Measurements from ENCODE around the gene BICC1.

The BICC1 gene

GRCh38 chr10:58515291-58515941 is 2.7 kb downstream of the BICC1 start:
- DNase-seq: no peak

GRCh38 chr10:58516119-58516518 is 3.4 kb downstream of the BICC1 start:
- DNase-seq: no peak

- no peak for DNase-seq
Measured at GRCh38 chr10:58516671-58517070, 4.0 kb downstream of the BICC1 start.

- DNase-seq: no peak
Measured at GRCh38 chr10:58517081-58517480, 4.4 kb downstream of the BICC1 start.

- DNase-seq: no peak
Measured at GRCh38 chr10:58517491-58518355, 5.1 kb downstream of the BICC1 start.

- no peak for DNase-seq
Measured at GRCh38 chr10:58518775-58519174, 6.1 kb downstream of the BICC1 start.

- no peak for DNase-seq
Measured at GRCh38 chr10:58529077-58529728, 16.5 kb downstream of the BICC1 start.

GRCh38 chr10:58531084-58531695 is 18.5 kb downstream of the BICC1 start:
- DNase-seq: peak in 1 of 2 experiments; percentile 53

GRCh38 chr10:58535311-58535710 is 22.6 kb downstream of the BICC1 start:
- DNase-seq: no peak

GRCh38 chr10:58543141-58543540 is 30.5 kb downstream of the BICC1 start:
- DNase-seq: no peak

GRCh38 chr10:58544135-58544534 is 31.5 kb downstream of the BICC1 start:
- no peak for DNase-seq

GRCh38 chr10:58545427-58545826 is 32.8 kb downstream of the BICC1 start:
- DNase-seq: no peak

GRCh38 chr10:58546137-58546536 is 33.5 kb downstream of the BICC1 start:
- no peak for DNase-seq

GRCh38 chr10:58546722-58547445 is 34.2 kb downstream of the BICC1 start:
- DNase-seq: no peak

- DNase-seq: no peak
Measured at GRCh38 chr10:58547963-58548362, 35.3 kb downstream of the BICC1 start.

GRCh38 chr10:58554316-58554715 is 41.6 kb downstream of the BICC1 start:
- no peak for DNase-seq

- DNase-seq: no peak
Measured at GRCh38 chr10:58555170-58555929, 42.7 kb downstream of the BICC1 start.

- DNase-seq: no peak
Measured at GRCh38 chr10:58555930-58556311, 43.2 kb downstream of the BICC1 start.

- no peak for DNase-seq
Measured at GRCh38 chr10:58556516-58557165, 44.0 kb downstream of the BICC1 start.

GRCh38 chr10:58557714-58558113 is 45.0 kb downstream of the BICC1 start:
- no peak for DNase-seq

GRCh38 chr10:58560068-58560467 is 47.4 kb downstream of the BICC1 start:
- no peak for DNase-seq
